ENCODE results near the gene BARX2.

The BARX2 gene

GRCh38 chr11:129366737-129367597, 8.7 kb upstream of the BARX2 start:
- TF ChIP-seq GATA1 (IDR thresholded peaks at IDR 0.05; ENCODE audit: low read depth, low read length) (no peak), POLR2A (IDR thresholded peaks at IDR 0.05; ENCODE audit: low read length) (no peak)
- no peak for DNase-seq

DNA sequence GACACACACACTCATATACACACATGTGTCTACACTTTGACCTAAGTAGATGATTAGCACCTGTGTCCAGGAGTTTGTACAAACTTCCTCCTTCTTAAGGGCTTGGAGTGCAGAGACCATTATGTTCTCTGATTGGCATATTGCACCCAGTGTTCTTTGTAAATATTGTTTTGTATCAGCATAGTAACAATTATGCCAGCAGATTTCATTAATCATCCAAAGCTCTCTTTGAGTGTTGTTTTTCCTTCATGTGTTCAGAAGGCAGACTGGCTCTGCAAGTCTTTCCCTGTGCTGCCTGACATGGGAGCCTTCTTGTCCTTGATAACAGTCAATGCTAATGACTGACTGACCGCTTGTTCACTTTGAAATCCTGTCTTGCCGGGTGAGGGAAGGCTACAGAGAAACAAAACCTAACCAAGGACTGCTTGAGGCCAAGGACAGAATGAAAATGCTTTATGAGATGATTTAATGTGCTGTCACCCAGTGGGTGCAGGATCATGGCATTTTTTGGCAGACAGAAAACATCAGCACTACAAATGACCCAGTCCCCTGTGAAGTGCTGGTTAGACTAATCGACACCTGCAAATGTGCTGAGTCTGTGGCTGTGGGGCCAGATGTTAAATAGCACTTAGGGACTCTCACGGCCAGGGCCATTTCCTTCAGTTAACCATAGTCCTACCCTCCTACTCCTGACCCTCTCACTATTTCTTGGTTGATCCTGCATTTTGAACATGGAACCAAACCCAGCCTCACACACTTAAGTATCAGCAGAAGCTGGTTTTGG, 6.6 kb upstream of the BARX2 start:
- TF ChIP-seq GATA1 (IDR thresholded peaks at IDR 0.05; ENCODE audit: low read depth, low read length): no peak
- no peak for DNase-seq

DNA sequence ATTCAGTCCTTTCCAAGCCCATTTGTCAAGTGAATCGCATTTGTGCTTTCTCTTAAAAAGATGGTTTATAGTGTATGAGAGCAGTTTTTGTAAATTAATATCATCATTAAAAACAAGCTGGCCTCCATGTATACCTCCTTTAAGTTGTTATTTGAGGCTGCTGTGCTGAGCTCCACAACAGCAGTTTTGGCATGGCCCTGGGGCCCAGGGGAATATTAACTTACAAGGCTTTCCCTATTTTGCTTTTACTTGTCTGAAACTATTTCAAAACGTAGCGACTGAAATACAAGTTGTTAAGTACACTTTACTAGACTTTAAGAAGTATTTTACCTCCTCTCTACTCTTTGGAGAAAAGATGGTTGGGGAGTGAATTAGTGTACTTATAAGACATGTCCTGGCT, 4.9 kb upstream of the BARX2 start:
- TF ChIP-seq GATA1 (IDR thresholded peaks at IDR 0.05; ENCODE audit: low read depth, low read length) (no peak), POLR2A (IDR thresholded peaks at IDR 0.05; ENCODE audit: low read length) (no peak)
- DNase-seq: no peak

- DNase-seq: no peak
Measured at GRCh38 chr11:129372609-129373488, 2.8 kb upstream of the BARX2 start.

GRCh38 chr11:129373489-129373953, 2.1 kb upstream of the BARX2 start:
- DNase-seq: no peak
- TF ChIP-seq GATA1 (IDR thresholded peaks at IDR 0.05; ENCODE audit: low read depth, low read length) (no peak), POLR2A (IDR thresholded peaks at IDR 0.05; ENCODE audit: low read length) (no peak)

More at GRCh38 chr11:129372609-129373488, 2.8 kb upstream of the BARX2 start:
- TF ChIP-seq GATA1 (IDR thresholded peaks at IDR 0.05; ENCODE audit: low read depth, low read length): no peak
- no peak for TF ChIP-seq POLR2A (IDR thresholded peaks at IDR 0.05; ENCODE audit: low read length)

GRCh38 chr11:129374081-129374992, 1.3 kb upstream of the BARX2 start:
- TF ChIP-seq GATA1 (IDR thresholded peaks at IDR 0.05; ENCODE audit: low read depth, low read length) (no peak), POLR2A (IDR thresholded peaks at IDR 0.05; ENCODE audit: low read length) (no peak)
- no peak for DNase-seq

DNA sequence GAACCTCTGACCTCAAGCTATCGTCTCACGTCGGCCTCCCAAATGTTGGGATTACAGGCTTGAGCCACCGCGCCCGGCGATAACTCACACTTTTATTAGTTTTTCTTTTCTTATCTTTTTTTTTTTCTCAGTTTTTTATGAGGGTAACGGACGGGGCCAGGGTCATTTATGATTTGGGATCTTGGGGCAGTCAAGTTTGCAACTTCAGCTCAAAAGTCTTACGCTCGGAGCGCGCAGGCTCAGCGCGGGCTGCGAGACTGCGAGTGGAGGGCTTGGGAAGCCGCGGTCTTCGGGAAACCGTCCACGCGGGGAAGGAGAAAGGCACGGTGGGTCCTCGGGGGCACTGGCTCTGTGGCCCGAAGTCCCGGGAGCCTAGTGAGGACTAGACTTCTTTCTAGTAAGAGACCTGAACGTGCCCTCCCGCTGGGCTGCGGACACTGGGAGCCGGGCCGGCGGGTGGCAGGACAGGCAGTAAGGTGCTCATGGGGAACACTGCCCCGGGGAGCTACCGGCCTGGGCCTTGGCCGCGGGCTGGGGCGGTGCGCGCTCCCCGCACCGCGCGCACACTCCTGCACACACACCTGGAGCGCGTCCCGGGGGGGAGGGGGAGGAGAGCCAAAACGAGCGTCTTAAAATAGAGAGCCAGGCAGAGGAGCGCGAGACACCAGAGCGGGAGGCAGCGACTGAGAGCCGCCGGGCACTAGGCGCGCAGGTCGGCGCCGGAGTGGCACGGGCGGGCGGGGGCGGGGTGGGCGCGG, 476 bp upstream of the BARX2 start:
- TF ChIP-seq GATA1 (IDR thresholded peaks at IDR 0.05; ENCODE audit: low read depth, low read length): no peak
- no peak for DNase-seq

DNA sequence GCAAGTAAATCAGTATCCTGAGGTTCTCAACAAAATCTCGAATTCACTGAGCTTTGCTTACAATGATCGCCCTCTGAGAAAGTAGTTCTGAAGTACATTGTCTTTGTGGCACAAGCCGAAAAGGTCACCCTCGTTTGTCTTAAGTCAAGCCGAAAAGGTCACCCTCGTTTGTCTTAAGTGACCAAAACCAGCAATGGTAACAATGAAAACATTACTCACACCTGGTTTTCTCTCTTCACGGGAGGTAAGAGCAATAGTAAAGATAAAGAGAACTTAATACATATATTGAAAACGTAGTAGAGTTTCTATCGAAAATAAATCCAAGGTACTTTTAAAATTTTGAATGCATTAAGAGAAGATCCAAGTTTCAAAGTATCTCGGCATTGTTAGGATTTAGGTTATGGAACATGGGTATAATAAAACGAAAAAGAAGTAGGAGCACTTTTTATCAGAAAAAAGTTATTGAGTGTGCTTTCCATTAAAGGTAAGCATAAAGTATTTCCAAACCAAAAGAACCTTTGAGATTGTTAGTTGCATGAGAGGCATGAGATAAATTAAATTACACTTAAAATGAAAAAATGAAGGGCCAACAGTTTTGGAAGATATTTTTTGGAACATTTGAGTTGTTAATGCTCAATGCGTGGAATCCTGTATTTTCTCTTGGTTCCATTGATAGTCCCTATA, 1.2 kb downstream of the BARX2 start:
- TF ChIP-seq POLR2A (IDR thresholded peaks at IDR 0.05; ENCODE audit: low read length) (no peak), GATA1 (IDR thresholded peaks at IDR 0.05; ENCODE audit: low read depth, low read length) (no peak)
- DNase-seq: no peak

GRCh38 chr11:129377739-129378138, 2.1 kb downstream of the BARX2 start:
- DNase-seq: no peak
- no peak for TF ChIP-seq POLR2A (IDR thresholded peaks at IDR 0.05; ENCODE audit: low read length)
- TF ChIP-seq GATA1 (IDR thresholded peaks at IDR 0.05; ENCODE audit: low read depth, low read length): no peak

DNA sequence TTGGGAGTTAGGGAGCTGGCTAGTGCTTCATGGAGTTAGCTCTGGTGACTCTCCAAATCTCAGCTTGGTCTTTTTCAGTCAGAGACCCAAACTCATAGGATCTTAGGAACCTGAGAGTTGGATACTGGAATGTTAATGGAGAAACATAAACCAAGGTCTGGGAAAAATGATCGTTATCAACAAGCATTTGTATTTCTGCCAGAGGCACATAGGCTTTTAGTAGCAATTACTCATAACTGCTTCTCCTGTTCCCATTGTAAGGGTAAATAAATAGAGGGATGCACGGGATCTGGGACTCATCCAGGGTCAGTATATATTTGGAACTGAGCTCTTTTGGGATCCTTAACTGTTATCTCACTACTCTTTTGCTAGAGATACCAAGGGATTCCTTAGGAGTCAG, 4.8 kb downstream of the BARX2 start:
- no peak for DNase-seq
- TF ChIP-seq GATA1 (IDR thresholded peaks at IDR 0.05; ENCODE audit: low read depth, low read length) (no peak), POLR2A (IDR thresholded peaks at IDR 0.05; ENCODE audit: low read length) (no peak)

DNA sequence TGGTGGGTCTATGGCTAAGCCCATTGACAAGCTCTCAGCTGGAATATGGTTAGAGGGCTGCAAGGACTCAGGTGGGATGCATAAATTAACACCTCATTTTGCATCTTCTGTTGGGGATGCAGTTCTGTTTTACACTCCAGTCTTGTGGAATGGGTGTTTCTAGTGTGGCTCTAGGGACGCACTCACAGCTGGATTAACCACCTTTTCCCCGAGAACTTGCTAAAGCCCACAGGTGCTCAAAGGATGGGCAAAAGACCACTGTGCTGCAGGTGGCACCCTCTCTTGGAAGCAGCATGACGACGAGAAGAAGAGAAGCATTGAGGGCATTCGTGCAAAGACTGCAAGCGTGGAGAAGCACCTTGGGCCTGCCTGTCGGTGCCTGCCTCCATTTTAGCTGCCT, 6.9 kb downstream of the BARX2 start:
- DNase-seq: no peak
- TF ChIP-seq POLR2A (IDR thresholded peaks at IDR 0.05; ENCODE audit: low read length): no peak
- no peak for TF ChIP-seq GATA1 (IDR thresholded peaks at IDR 0.05; ENCODE audit: low read depth, low read length)

DNA sequence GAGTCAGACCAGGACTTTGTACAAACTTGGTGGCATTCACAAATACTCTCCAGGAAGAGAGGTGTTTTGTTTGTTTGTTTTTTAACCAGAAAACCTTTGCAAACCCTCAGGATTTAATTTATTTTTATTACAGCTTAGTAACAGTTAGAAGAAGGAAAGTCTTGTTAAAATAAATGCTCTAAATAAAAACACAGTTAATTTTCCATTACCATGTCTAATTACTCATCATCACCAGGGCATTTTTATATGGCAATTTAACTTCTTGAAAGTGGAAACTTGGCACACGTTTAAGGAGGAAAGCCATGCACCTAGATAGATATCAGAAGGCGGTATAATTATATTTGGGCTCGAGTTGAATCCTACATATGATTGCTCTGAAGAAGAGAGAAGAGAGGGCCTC, 7.4 kb downstream of the BARX2 start:
- no peak for DNase-seq
- TF ChIP-seq GATA1 (IDR thresholded peaks at IDR 0.05; ENCODE audit: low read depth, low read length) (no peak), POLR2A (IDR thresholded peaks at IDR 0.05; ENCODE audit: low read length) (no peak)
